H1 (cell line): Measurements from ENCODE around the gene SLC24A4. TPM values are rescaled to one million over a fixed set of nuclear protein-coding genes. Genes with fewer than 3 reads are reported as not detected.
A peak's percentile ranks its signal among the peaks of the same experiment; 100 is the strongest.

Source experiments
- CTCF ChIA-PET: fragments of 300-600 bp; sonication (Branson Sonifier 250); formaldehyde crosslinking; loops from one replicate; lab custom pipeline; 2021; ENCODE audit not compliant: partially characterized antibody; lab: Charles Lee
- POLR2A ChIA-PET: fragments of 300-600 bp; sonication (Branson Sonifier 250); formaldehyde crosslinking; loops from one replicate; lab custom pipeline; 2021; ENCODE audit warnings: inconsistent platforms; ENCODE audit not compliant: partially characterized antibody; lab: Charles Lee
- DNase-seq, 2 experiments: peaks; one replicate each; pipeline versions ENCODE4 v3.0.0 to v3.0.0-alpha.2; 2010 to 2022; ENCODE audit warnings: low spot score in 2 of 2, low read depth in 1 of 2, mixed read lengths in 1 of 2
- FAIRE-seq: peaks from 2 replicates; lab custom pipeline; 2011; peaks lifted over from hg19 to GRCh38; lab: Jason Lieb, UNC
- H2AFZ ChIP-seq: 2 replicates; pipeline ENCODE4 v1.8.1; 2012; ENCODE audit warnings: low read length, inconsistent platforms
- H2AK5ac ChIP-seq: 2 replicates; pipeline ENCODE4 v1.6.1; 2013; ENCODE audit warnings: low read depth, low read length
- H2BK120ac ChIP-seq: replicated peaks from 2 replicates; pipeline ENCODE3; 2013; ENCODE audit warnings: low read depth, low read length, inconsistent platforms
- H2BK12ac ChIP-seq: 2 replicates; pipeline ENCODE4 v1.6.1; 2013; ENCODE audit warnings: low read depth, low read length
- H2BK15ac ChIP-seq: 2 replicates; pipeline ENCODE4 v1.6.1; 2013; ENCODE audit warnings: low read length
- H2BK20ac ChIP-seq: 2 replicates; pipeline ENCODE4 v1.6.1; 2013; ENCODE audit warnings: low read length
- H2BK5ac ChIP-seq: 2 replicates; pipeline ENCODE4 v1.6.1; 2013; ENCODE audit warnings: low read depth, low read length
- H3K14ac ChIP-seq: 2 replicates; pipeline ENCODE4 v1.6.1; 2013; ENCODE audit warnings: inconsistent platforms; ENCODE audit not compliant: insufficient read length
- H3K18ac ChIP-seq: 2 replicates; pipeline ENCODE4 v1.6.1; 2013; ENCODE audit warnings: low read length; ENCODE audit errors: extremely low read depth
- H3K23ac ChIP-seq: 2 replicates; pipeline ENCODE4 v1.6.1; 2013; ENCODE audit warnings: inconsistent platforms; ENCODE audit not compliant: insufficient read length
- H3K23me2 ChIP-seq: 2 replicates; pipeline ENCODE4 v1.6.1; 2013; ENCODE audit warnings: low read depth, low read length
- H3K27ac ChIP-seq: 2 replicates; pipeline ENCODE4 v1.6.1; 2011; ENCODE audit warnings: low read depth, low read length, inconsistent platforms
- H3K27me3 ChIP-seq, 4 experiments: replicated peaks in 1 of 4; 1 replicate in 1 of 4; 2 replicates in 3 of 4; pipeline versions ENCODE4 v1.6.1 to v1.8.1; 2011 to 2013; ENCODE audit warnings: low read length in 3 of 4, mild to moderate bottlenecking in 3 of 4, inconsistent platforms in 2 of 4, mixed read lengths in 2 of 4, moderate library complexity in 1 of 4; ENCODE audit not compliant: control insufficient read depth in 3 of 4, insufficient read depth in 3 of 4; ENCODE audit errors: extremely low read depth in 1 of 4
- H3K36me3 ChIP-seq, 4 experiments: 2 replicates each; pipeline versions ENCODE4 v1.6.1 to v1.8.1; 2011 to 2013; ENCODE audit warnings: mild to moderate bottlenecking in 4 of 4, low read length in 3 of 4, moderate library complexity in 2 of 4, control low read depth in 1 of 4, inconsistent platforms in 1 of 4; ENCODE audit not compliant: insufficient read depth in 4 of 4, control insufficient read depth in 2 of 4
- H3K4ac ChIP-seq: replicated peaks from 2 replicates; pipeline ENCODE3; 2013; ENCODE audit warnings: low read length, low read depth, mixed read lengths, inconsistent platforms; ENCODE audit not compliant: insufficient read length
- H3K4me1 ChIP-seq, 4 experiments: replicated peaks in 1 of 4; 1 replicate in 1 of 4; 2 replicates in 3 of 4; pipeline versions ENCODE4 v1.6.1 to v1.8.1; 2011 to 2013; ENCODE audit warnings: low read length in 3 of 4, inconsistent platforms in 2 of 4, mixed read lengths in 1 of 4; ENCODE audit not compliant: insufficient read depth in 4 of 4, control insufficient read depth in 3 of 4
- H3K4me2 ChIP-seq, 2 experiments: 2 replicates each; pipeline versions ENCODE4 v1.6.1 to v1.8.1; 2011 to 2013; ENCODE audit warnings: low read depth in 2 of 2, low read length in 2 of 2, control low read depth in 1 of 2, inconsistent platforms in 1 of 2, mild to moderate bottlenecking in 1 of 2; ENCODE audit not compliant: insufficient read depth in 1 of 2
- H3K4me3 ChIP-seq, 4 experiments: fragments of 200-600, 300-600 bp in 1 of 4; sonication (generic), shearing (Covaris generic), sonication (Bioruptor Twin) in 1 of 4; 2 replicates each; pipeline versions ENCODE4 v1.5.1 to v1.8.1; 2011 to 2016; ENCODE audit warnings: low read length in 4 of 4, low read depth in 3 of 4, control low read depth in 2 of 4, inconsistent platforms in 2 of 4, mild to moderate bottlenecking in 2 of 4, mixed read lengths in 1 of 4, moderate library complexity in 1 of 4; ENCODE audit not compliant: insufficient read depth in 2 of 4; ENCODE audit errors: extremely low read depth in 1 of 4
- H3K56ac ChIP-seq: replicated peaks from 2 replicates; pipeline ENCODE3; 2013; ENCODE audit warnings: low read depth, mild to moderate bottlenecking, mixed read lengths, low read length, inconsistent platforms; ENCODE audit not compliant: insufficient read length
- H3K79me1 ChIP-seq: 2 replicates; pipeline ENCODE4 v1.6.1; 2013; ENCODE audit warnings: low read depth, low read length, control low read depth
- H3K79me2 ChIP-seq, 2 experiments: 2 replicates each; pipeline versions ENCODE4 v1.6.1 to v1.8.1; 2012 to 2013; ENCODE audit warnings: low read length in 2 of 2, mild to moderate bottlenecking in 2 of 2, inconsistent platforms in 1 of 2; ENCODE audit not compliant: insufficient read depth in 2 of 2, control insufficient read depth in 1 of 2
- H3K9ac ChIP-seq, 4 experiments: replicated peaks in 1 of 4; 1 replicate in 1 of 4; 2 replicates in 3 of 4; pipeline versions ENCODE4 v1.6.1 to v1.8.1; 2011 to 2013; ENCODE audit warnings: low read depth in 3 of 4, low read length in 3 of 4, control low read depth in 2 of 4, mild to moderate bottlenecking in 2 of 4, moderate library complexity in 2 of 4, inconsistent platforms in 1 of 4; ENCODE audit errors: extremely low read depth in 1 of 4
- H3K9me3 ChIP-seq, 2 experiments: 2 replicates each; pipeline versions ENCODE4 v1.6.1 to v1.8.1; 2012 to 2013; ENCODE audit warnings: mild to moderate bottlenecking in 2 of 2, moderate library complexity in 2 of 2, control low read depth in 1 of 2, inconsistent platforms in 1 of 2, low read depth in 1 of 2, low read length in 1 of 2, mixed read lengths in 1 of 2; ENCODE audit not compliant: insufficient read depth in 2 of 2
- H4K20me1 ChIP-seq, 2 experiments: replicated peaks in 1 of 2; 2 replicates each; pipeline versions ENCODE3 to v1.8.1; 2011 to 2013; ENCODE audit warnings: inconsistent platforms in 2 of 2, low read length in 2 of 2, mild to moderate bottlenecking in 1 of 2; ENCODE audit not compliant: insufficient read depth in 2 of 2, control insufficient read depth in 1 of 2
- H4K5ac ChIP-seq: 2 replicates; pipeline ENCODE4 v1.6.1; 2013; ENCODE audit warnings: low read length, low read depth, mixed read lengths, inconsistent platforms; ENCODE audit not compliant: insufficient read length
- H4K8ac ChIP-seq: 2 replicates; pipeline ENCODE4 v1.8.0; 2013; ENCODE audit warnings: mild to moderate bottlenecking, moderate library complexity, low read length, inconsistent platforms; ENCODE audit not compliant: insufficient read depth; ENCODE audit errors: extremely low read depth
- H4K91ac ChIP-seq: replicated peaks from 2 replicates; pipeline ENCODE3; 2013; ENCODE audit warnings: low read length, mixed read lengths, inconsistent platforms; ENCODE audit not compliant: insufficient read length
- CREB1 ChIP-seq: IDR thresholded peaks from 2 replicates; pipeline ENCODE4 v1.6.1; 2012; ENCODE audit warnings: inconsistent platforms
- JUND ChIP-seq: IDR thresholded peaks from 2 replicates; pipeline ENCODE4 v1.6.1; 2011; ENCODE audit warnings: mild to moderate bottlenecking, improper control_type of control experiment, low read length
- KDM4A ChIP-seq: IDR thresholded peaks from one replicate; pipeline ENCODE4 v1.7.1; 2012; ENCODE audit warnings: low read depth, mild to moderate bottlenecking, moderate library complexity, low read length, inconsistent platforms; ENCODE audit not compliant: severe bottlenecking
- MAFK ChIP-seq: IDR thresholded peaks from 2 replicates; pipeline ENCODE4 v1.6.1; 2012; ENCODE audit warnings: low read depth, mild to moderate bottlenecking, improper control_type of control experiment, low read length
- NANOG ChIP-seq: IDR thresholded peaks from 2 replicates; pipeline ENCODE4 v1.6.1; 2011; ENCODE audit warnings: low read length, low read depth, mild to moderate bottlenecking, inconsistent platforms; ENCODE audit not compliant: insufficient read depth, poor library complexity, severe bottlenecking
- SIN3A ChIP-seq, 2 experiments: IDR thresholded peaks in 1 of 2; conservative IDR thresholded peaks in 1 of 2; 2 replicates each; pipeline ENCODE4 v1.6.1; 2011 to 2012; ENCODE audit warnings: low read length in 2 of 2, improper control_type of control experiment in 1 of 2, low read depth in 1 of 2, mild to moderate bottlenecking in 1 of 2
- TBP ChIP-seq: IDR thresholded peaks from 2 replicates; pipeline ENCODE4 v1.6.1; 2011; ENCODE audit warnings: low read depth, low read length, improper control_type of control experiment
- TCF12 ChIP-seq: IDR thresholded peaks from 2 replicates; pipeline ENCODE4 v1.6.1; 2011; ENCODE audit warnings: low read depth, mild to moderate bottlenecking, low read length
- WGBS, 2 experiments: shearing (Covaris generic) in 1 of 2; methylation state at CpG; one replicate each; pipeline versions ENCODE4 v1.1.6 to v1.1.7; 2013 to 2015; ENCODE audit warnings: low lambda C conversion rate in 2 of 2, mixed read lengths in 2 of 2, inconsistent platforms in 1 of 2, low coverage in 1 of 2, missing lambda C conversion rate in 1 of 2; ENCODE audit not compliant: insufficient replicate concordance in 2 of 2, insufficient coverage in 1 of 2, insufficient read length in 1 of 2; ENCODE audit errors: extremely low coverage in 1 of 2, missing lambda C conversion rate in 1 of 2; 5-methylcytosine and 5-hydroxymethylcytosine counted together
- polyA plus RNA-seq, 7 experiments: library from polyadenylated mRNA; depleted of rRNA in 3 of 7; stranded (reverse) in 5 of 7; unstranded in 2 of 7; fragments of >200 nt in 5 of 7; fragments of 200-250 nt in 2 of 7; gene quantifications; 1 replicate in 5 of 7; 2 replicates in 1 of 7; 4 replicates in 1 of 7; pipeline versions ENCODE4 v1.2.1 to v1.2.3, GENCODE V29; 2011 to 2013; ENCODE audit warnings: missing spikeins in 2 of 7, mixed read lengths in 2 of 7
- total RNA-seq: library from RNA; stranded (reverse); fragmentation: NEBNext Ultra II Directional; extraction: Animal tissue kit (Norgen Biotek cat#: 25700); gene quantifications from 2 replicates; pipeline ENCODE4 v1.2.1, GENCODE V29; 2021
- TF ChIP-seq, protein P1 (sequence below), 3 experiments: IDR thresholded peaks; 1 replicate in 2 of 3; 2 replicates in 1 of 3; pipeline versions ENCODE4 v1.5.1 to v1.6.1; 2011; ENCODE audit warnings: low read length in 3 of 3, mild to moderate bottlenecking in 3 of 3, inconsistent platforms in 2 of 3, low read depth in 1 of 3, moderate library complexity in 1 of 3; ENCODE audit not compliant: insufficient read depth in 1 of 3; ENCODE audit errors: control extremely low read depth in 1 of 3

SLC24A4 gene
- total and polyA plus RNA-seq, 2 of the 8 experiments (the other 6 are each of a cell fraction or from before 2014, with no cell fraction given) = 0.27 to 0.89 TPM

- CTCF ChIA-PET = interaction anchor here (0.8 to 2.2 kb wide), 2 partner anchors 9 to 96 kb away, joined by 4 to 6 read pairs; no protein-coding TSS in a partner anchor
- H2BK120ac ChIP-seq = no peak overlapping the region
- no peaks in the 10 kb centered on the region; a peak in 1 of 8 replicates for H3K36me3 ChIP-seq
- H2AFZ ChIP-seq = no peak overlapping the region
- no peaks in the 10 kb centered on the region; the same call in 1 of the 2 replicates for H3K23me2 ChIP-seq
- H3K18ac ChIP-seq = no peak overlapping the region
- no peak overlapping the region for H4K5ac ChIP-seq
- FAIRE-seq (no peak), DNase-seq (no peak)
- no peaks in the 10 kb centered on the region for H3K27me3 ChIP-seq
- H3K4me1 ChIP-seq = no peaks in the 10 kb centered on the region; a peak in 1 of 7 replicates
- H2BK20ac ChIP-seq = no peak overlapping the region
- POLR2A ChIA-PET = no interaction called here
- no peaks in the 10 kb centered on the region for H3K79me2 ChIP-seq
- no peak overlapping the region for H3K56ac ChIP-seq
- H4K8ac ChIP-seq = peak overlapping the region; percentile 23; the same call in 1 of the 2 replicates
- no peak overlapping the region for H3K27ac ChIP-seq
- H4K91ac ChIP-seq = no peak overlapping the region
- no peak overlapping the region for H3K4ac ChIP-seq
- no peaks in the 10 kb centered on the region for H4K20me1 ChIP-seq
- H3K14ac ChIP-seq = no peak overlapping the region
- no peak overlapping the region for H3K23ac ChIP-seq
- H3K4me2 ChIP-seq = no peak overlapping the region
- H2BK5ac ChIP-seq = no peak overlapping the region
- no peak overlapping the region for H2BK12ac ChIP-seq
- H3K9me3 ChIP-seq = peaks cover 0 to 2% of the 10 kb centered on the region in 2 experiments; a peak in 2 of 4 replicates
- H3K79me1 ChIP-seq = no peaks in the 10 kb centered on the region
- H3K4me3 ChIP-seq = no peak overlapping the region
- H3K9ac ChIP-seq = no peak overlapping the region
- H2AK5ac ChIP-seq = no peak overlapping the region
- H2BK15ac ChIP-seq = no peak overlapping the region
- 78% methylated on average over 13 of the region's 13 CpGs; no CpG with 5 or more reads in 1 of the 2 experiments for WGBS, 2 experiments
- TF ChIP-seq, protein P1, sequence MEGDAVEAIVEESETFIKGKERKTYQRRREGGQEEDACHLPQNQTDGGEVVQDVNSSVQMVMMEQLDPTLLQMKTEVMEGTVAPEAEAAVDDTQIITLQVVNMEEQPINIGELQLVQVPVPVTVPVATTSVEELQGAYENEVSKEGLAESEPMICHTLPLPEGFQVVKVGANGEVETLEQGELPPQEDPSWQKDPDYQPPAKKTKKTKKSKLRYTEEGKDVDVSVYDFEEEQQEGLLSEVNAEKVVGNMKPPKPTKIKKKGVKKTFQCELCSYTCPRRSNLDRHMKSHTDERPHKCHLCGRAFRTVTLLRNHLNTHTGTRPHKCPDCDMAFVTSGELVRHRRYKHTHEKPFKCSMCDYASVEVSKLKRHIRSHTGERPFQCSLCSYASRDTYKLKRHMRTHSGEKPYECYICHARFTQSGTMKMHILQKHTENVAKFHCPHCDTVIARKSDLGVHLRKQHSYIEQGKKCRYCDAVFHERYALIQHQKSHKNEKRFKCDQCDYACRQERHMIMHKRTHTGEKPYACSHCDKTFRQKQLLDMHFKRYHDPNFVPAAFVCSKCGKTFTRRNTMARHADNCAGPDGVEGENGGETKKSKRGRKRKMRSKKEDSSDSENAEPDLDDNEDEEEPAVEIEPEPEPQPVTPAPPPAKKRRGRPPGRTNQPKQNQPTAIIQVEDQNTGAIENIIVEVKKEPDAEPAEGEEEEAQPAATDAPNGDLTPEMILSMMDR (IDR thresholded peaks at IDR 0.05; ENCODE audit: control extremely low read depth in 1 of 3, insufficient read depth in 1 of 3, low read depth in 1 of 3, low read length in 3 of 3) = no peak
- TF ChIP-seq SIN3A (conservative IDR thresholded peaks at IDR 0.05 in 1 of 2, IDR thresholded peaks at IDR 0.05 in 1 of 2; ENCODE audit: low read depth in 1 of 2, low read length in 2 of 2) = no peak
- TF ChIP-seq TBP = no peak
- TF ChIP-seq MAFK = no peak
- no peak for TF ChIP-seq NANOG
- no peak for TF ChIP-seq CREB1
- TF ChIP-seq JUND = no peak
- TF ChIP-seq TCF12 = no peak
- TF ChIP-seq KDM4A = no peak
Observed at GRCh38 chr14:92450351-92451070, 127.5 kb downstream of the SLC24A4 start.
